SK-N-SH (cell line): Measurements from ENCODE around the gene WBP1L. TPM values are rescaled to one million over a fixed set of nuclear protein-coding genes. Genes with fewer than 3 reads are reported as not detected.

Experiments
- CTCF ChIA-PET: fragments of 300-600, 350-600 bp; formaldehyde crosslinking; extraction: SDS; loops from one replicate; lab custom pipeline; 2021; lab: Yijun Ruan, JAX
- POLR2A ChIA-PET: fragments of 350-600 bp; sonication (Branson Sonifier 250); formaldehyde crosslinking; extraction: SDS; loops from one replicate; lab custom pipeline; 2020; ENCODE audit warnings: antibody characterized with exemption, inconsistent platforms; lab: Yijun Ruan, JAX
- DNase-seq: peaks from one replicate; pipeline ENCODE4 v3.0.0; 2012
- H2AFZ ChIP-seq: fragments of 200-600 bp; sonication (generic); 2 replicates; pipeline ENCODE4 v1.8.1; 2016; ENCODE audit warnings: antibody characterized with exemption, mild to moderate bottlenecking, low read depth
- H3F3A ChIP-seq: fragments of 200-600 bp; sonication (generic); replicated peaks from 2 replicates; pipeline ENCODE3; 2016; ENCODE audit warnings: antibody characterized with exemption, mild to moderate bottlenecking; ENCODE audit not compliant: insufficient read depth
- H3K27ac ChIP-seq, 2 experiments: fragments of 200-500 bp in 1 of 2; fragments of 200-600 bp in 1 of 2; sonication (Bioruptor generic) in 1 of 2; sonication (generic), shearing (Covaris generic) in 1 of 2; 2 replicates each; pipeline versions ENCODE4 v1.5.1 to v1.6.1; 2014 to 2016; ENCODE audit warnings: low read depth in 2 of 2, inconsistent platforms in 1 of 2, low read length in 1 of 2, mild to moderate bottlenecking in 1 of 2, mixed read lengths in 1 of 2
- H3K27me3 ChIP-seq: fragments of 200-600 bp; sonication (generic), shearing (Covaris generic); 2 replicates; pipeline ENCODE4 v1.6.1; 2016; ENCODE audit warnings: mixed run types; ENCODE audit not compliant: insufficient read depth
- H3K36me3 ChIP-seq, 2 experiments: fragments of 200-500 bp in 1 of 2; fragments of 200-600 bp in 1 of 2; sonication (Bioruptor generic) in 1 of 2; sonication (generic) in 1 of 2; replicated peaks in 1 of 2; 2 replicates each; pipeline versions ENCODE3 to v1.5.1; 2014 to 2016; ENCODE audit warnings: low read length in 1 of 2, mild to moderate bottlenecking in 1 of 2; ENCODE audit not compliant: insufficient read depth in 2 of 2, control insufficient read depth in 1 of 2
- H3K4me1 ChIP-seq, 2 experiments: fragments of 200-500 bp in 1 of 2; fragments of 200-600 bp in 1 of 2; sonication (Bioruptor generic) in 1 of 2; sonication (generic), shearing (Covaris generic) in 1 of 2; 2 replicates each; pipeline versions ENCODE4 v1.5.1 to v1.6.1; 2014 to 2016; ENCODE audit warnings: low read depth in 1 of 2, low read length in 1 of 2, mixed run types in 1 of 2; ENCODE audit not compliant: insufficient read depth in 2 of 2, control insufficient read depth in 1 of 2
- H3K4me2 ChIP-seq: fragments of 200-600 bp; sonication (generic), shearing (Covaris generic); 2 replicates; pipeline ENCODE4 v1.6.1; 2017; ENCODE audit warnings: mixed run types
- H3K4me3 ChIP-seq, 2 experiments: fragments of 200-500 bp in 1 of 2; fragments of 200-600 bp in 1 of 2; sonication (Bioruptor generic) in 1 of 2; sonication (generic), shearing (Covaris generic) in 1 of 2; 2 replicates each; pipeline versions ENCODE4 v1.5.1 to v1.8.1; 2014 to 2016; ENCODE audit warnings: low read depth in 2 of 2, inconsistent platforms in 1 of 2, low read length in 1 of 2, mild to moderate bottlenecking in 1 of 2, mixed read lengths in 1 of 2, moderate library complexity in 1 of 2
- H3K79me2 ChIP-seq: fragments of 200-600 bp; sonication (generic); 2 replicates; pipeline ENCODE4 v1.8.1; 2017; ENCODE audit warnings: mild to moderate bottlenecking; ENCODE audit not compliant: insufficient read depth
- H3K9ac ChIP-seq: fragments of 200-600 bp; sonication (generic); 2 replicates; pipeline ENCODE4 v1.6.1; 2017; ENCODE audit warnings: mixed run types
- H3K9me2 ChIP-seq: fragments of 200-600 bp; sonication (generic); 2 replicates; pipeline ENCODE4 v1.6.1; 2017; ENCODE audit warnings: mixed run types
- H3K9me3 ChIP-seq: fragments of 200-600 bp; sonication (generic); 2 replicates; pipeline ENCODE4 v1.6.1; 2017; ENCODE audit warnings: mixed run types, mild to moderate bottlenecking, moderate library complexity
- H4K20me1 ChIP-seq: fragments of 200-600 bp; sonication (generic); 2 replicates; pipeline ENCODE4 v1.6.1; 2017; ENCODE audit warnings: mild to moderate bottlenecking, mixed run types; ENCODE audit not compliant: insufficient read depth
- CHD2 ChIP-seq: fragments of 150-350 bp; IDR thresholded peaks from 2 replicates; pipeline ENCODE4 v1.6.1; 2018; ENCODE audit warnings: low read length; ENCODE audit not compliant: partially characterized antibody
- CTCF ChIP-seq: fragments of 200-600 bp; sonication (generic); IDR thresholded peaks from 2 replicates; pipeline ENCODE4 v1.6.1; 2017; ENCODE audit warnings: antibody characterized with exemption, mild to moderate bottlenecking, moderate library complexity
- ELF1 ChIP-seq: IDR thresholded peaks from 2 replicates; pipeline ENCODE4 v1.4.0; 2012
- EP300 ChIP-seq, 2 experiments: IDR thresholded peaks; 2 replicates each; pipeline versions ENCODE4 v1.4.0 to v1.6.1; 2012; ENCODE audit warnings: borderline replicate concordance in 1 of 2, low read depth in 1 of 2, low read length in 1 of 2
- EZH2phosphoT487 ChIP-seq: fragments of 200-600 bp; sonication (generic); IDR thresholded peaks from 2 replicates; pipeline ENCODE4 v1.6.1; 2017; ENCODE audit warnings: low read depth, mixed run types, mild to moderate bottlenecking, antibody characterized with exemption, moderate library complexity, borderline replicate concordance
- FOSL2 ChIP-seq: IDR thresholded peaks from 2 replicates; pipeline ENCODE4 v1.4.0; 2012; ENCODE audit warnings: low read depth, mild to moderate bottlenecking, moderate library complexity, borderline replicate concordance
- FOXJ3 ChIP-seq: sonication (generic); formaldehyde crosslinking; IDR thresholded peaks from 2 replicates; pipeline ENCODE4 v1.5.1; 2020; ENCODE audit warnings: mild to moderate bottlenecking, missing genetic modification reagents
- FOXM1 ChIP-seq: IDR thresholded peaks from 2 replicates; pipeline ENCODE4 v1.4.0; 2012; ENCODE audit warnings: low read depth, mild to moderate bottlenecking
- GABPA ChIP-seq: IDR thresholded peaks from 2 replicates; pipeline ENCODE4 v1.4.0; 2012; ENCODE audit warnings: low read depth, mild to moderate bottlenecking
- NFIC ChIP-seq: IDR thresholded peaks from 2 replicates; pipeline ENCODE4 v1.4.0; 2012; ENCODE audit warnings: borderline replicate concordance
- NRF1 ChIP-seq: IDR thresholded peaks from 2 replicates; pipeline ENCODE4 v1.6.1; 2012; ENCODE audit warnings: low read depth, mild to moderate bottlenecking, low read length
- RFX5 ChIP-seq: IDR thresholded peaks from 2 replicates; pipeline ENCODE4 v1.6.1; 2012; ENCODE audit warnings: mild to moderate bottlenecking, improper control_type of control experiment, low read length
- RXRA ChIP-seq: IDR thresholded peaks from 2 replicates; pipeline ENCODE4 v1.4.0; 2012; ENCODE audit warnings: low read depth, mild to moderate bottlenecking, borderline replicate concordance
- TAF1 ChIP-seq: IDR thresholded peaks from 2 replicates; pipeline ENCODE4 v1.6.1; 2012; ENCODE audit warnings: low read depth, mild to moderate bottlenecking, low read length, moderate library complexity, borderline replicate concordance
- TCF12 ChIP-seq: IDR thresholded peaks from 2 replicates; pipeline ENCODE4 v1.4.0; 2012
- USF2 ChIP-seq: fragments of 150-350 bp; IDR thresholded peaks from 2 replicates; pipeline ENCODE4 v1.6.1; 2017; ENCODE audit warnings: antibody characterized with exemption, low read length, low read depth, borderline replicate concordance
- WGBS: methylation state at CpG from one replicate; pipeline ENCODE4 v1.1.6; 2017; ENCODE audit warnings: low lambda C conversion rate; 5-methylcytosine and 5-hydroxymethylcytosine counted together
- polyA plus RNA-seq, 3 experiments: library from polyadenylated mRNA; depleted of rRNA; stranded (reverse); fragments of >200 nt; gene quantifications; 2 replicates each; pipeline ENCODE4 v1.2.3, GENCODE V29; 2012

WBP1L gene
- polyA plus RNA-seq, 1 of the 3 experiments (the other 2 are of a cell fraction) = 22.8 TPM

GRCh38 chr10:102808380-102808779 lies 64.6 kb downstream of the WBP1L start:
- H3K27ac ChIP-seq = no peak overlapping the region
- WGBS = 95% methylated on average over 4 of the region's 4 CpGs
- H3K4me1 ChIP-seq = peaks cover 2 to 6% of the 10 kb centered on the region in 2 experiments; a peak in 2 of 4 replicates
- ChIA-PET CTCF (no interaction called here), POLR2A (no interaction called here)
- no peaks in the 10 kb centered on the region; the same call in 1 of the 2 replicates for H3K9me3 ChIP-seq
- H2AFZ ChIP-seq = no peak overlapping the region
- H3K4me3 ChIP-seq = no peak overlapping the region
- H3F3A ChIP-seq = peaks cover 4% of the 10 kb centered on the region
- TF ChIP-seq ELF1 (no peak), TCF12 (no peak), FOSL2 (no peak), EZH2phosphoT487 (no peak), USF2 (no peak)
- TF ChIP-seq, all 33 proteins: peak for 0
- Histone ChIP-seq H3K27me3 (no peaks in the 10 kb centered on the region), H3K9me2 (no peaks in the 10 kb centered on the region), H3K9ac (no peak overlapping the region), H3K4me2 (no peak overlapping the region), H3K36me3 (peaks cover 16 to 20% of the 10 kb centered on the region in 2 experiments), H3K79me2 (peaks cover 9% of the 10 kb centered on the region), H4K20me1 (no peaks in the 10 kb centered on the region)
- DNase-seq = no peak

DNA sequence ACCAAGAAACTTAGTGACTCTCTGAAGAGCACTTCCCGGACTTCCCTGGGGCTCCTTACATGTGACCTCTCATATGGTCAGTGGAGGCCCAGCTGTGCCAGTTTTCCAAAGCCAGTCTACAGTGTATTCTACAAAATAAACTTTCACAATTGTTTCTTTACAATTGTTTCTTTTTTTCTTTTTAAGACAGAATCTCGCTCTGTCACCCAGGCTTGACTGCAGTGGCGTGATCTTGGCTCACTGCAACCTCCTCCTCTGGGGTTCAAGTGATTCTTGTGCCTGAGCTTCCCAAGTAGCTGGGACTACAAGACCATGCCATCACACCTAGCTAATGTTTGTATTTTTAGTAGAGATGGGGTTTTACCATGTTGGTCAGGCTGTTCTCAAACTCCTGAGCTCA lies 67.6 kb downstream of the WBP1L start:
- Histone ChIP-seq H3K27ac (no peak overlapping the region), H3K4me2 (no peak overlapping the region), H3K9me2 (no peaks in the 10 kb centered on the region), H3K27me3 (no peaks in the 10 kb centered on the region), H4K20me1 (no peaks in the 10 kb centered on the region), H3K4me1 (peaks cover 2 to 8% of the 10 kb centered on the region in 2 experiments; a peak in 3 of 4 replicates), H3K36me3 (peaks cover 16 to 39% of the 10 kb centered on the region in 2 experiments), H3K9ac (no peak overlapping the region), H3F3A (peaks cover 16% of the 10 kb centered on the region), H3K9me3 (no peaks in the 10 kb centered on the region), H3K79me2 (peaks cover 3% of the 10 kb centered on the region; the same call in 1 of the 2 replicates), H3K4me3 (no peak overlapping the region), H2AFZ (no peak overlapping the region)
- CTCF ChIA-PET = interaction anchor here (0.7 kb wide), 1 partner anchor 90 kb away, joined by 3 read pairs; no protein-coding TSS in a partner anchor
- no peak for DNase-seq
- 94% methylated on average over 3 of the region's 3 CpGs for WGBS
- POLR2A ChIA-PET = no interaction called here
- no peak for TF ChIP-seq TCF12
- no peak for TF ChIP-seq RFX5
- no peak for TF ChIP-seq TAF1
- TF ChIP-seq CTCF = no peak
- no peak for TF ChIP-seq FOSL2
- no peak for TF ChIP-seq CHD2
- no peak for TF ChIP-seq RXRA
- TF ChIP-seq GABPA = no peak
- TF ChIP-seq EP300 (IDR thresholded peaks at IDR 0.05; ENCODE audit: borderline replicate concordance in 1 of 2, low read depth in 1 of 2, low read length in 1 of 2) = no peak
- no peak for TF ChIP-seq NRF1
- TF ChIP-seq NFIC = no peak
- no peak for TF ChIP-seq FOXM1
- no peak for TF ChIP-seq FOXJ3 (CRISPR knock-in tag)
